HFFc6 (cell line): Measurements from ENCODE around the gene RAB37. TPM values are rescaled to one million over a fixed set of nuclear protein-coding genes. Genes with fewer than 3 reads are reported as not detected.

ENCODE experiments used
- DNase-seq: peaks from one replicate; pipeline ENCODE4 v3.0.0-alpha.2; 2018
- H3K27ac Mint-ChIP-seq: 2 replicates; pipeline ENCODE4 v1.8.0; 2020; ENCODE audit warnings: mild to moderate bottlenecking, mixed read lengths
- H3K27me3 Mint-ChIP-seq: 2 replicates; pipeline ENCODE4 v1.8.0; 2021; ENCODE audit warnings: mild to moderate bottlenecking, moderate library complexity, mixed read lengths; ENCODE audit not compliant: insufficient read depth
- H3K36me3 Mint-ChIP-seq: 2 replicates; pipeline ENCODE4 v1.8.0; 2021; ENCODE audit warnings: low read depth, mixed read lengths
- H3K4me1 Mint-ChIP-seq: 2 replicates; pipeline ENCODE4 v1.8.0; 2020; ENCODE audit warnings: low read depth, mixed read lengths
- H3K4me3 Mint-ChIP-seq: 2 replicates; pipeline ENCODE4 v1.8.0; 2020; ENCODE audit warnings: mild to moderate bottlenecking, moderate library complexity, mixed read lengths
- H3K9me3 Mint-ChIP-seq: 2 replicates; pipeline ENCODE4 v1.8.0; 2020; ENCODE audit warnings: mild to moderate bottlenecking, mixed read lengths
- CTCF ChIP-seq: fragments of 200-600 bp; sonication (generic); IDR thresholded peaks from 2 replicates; pipeline ENCODE4 v1.5.0; 2021; ENCODE audit warnings: antibody characterized with exemption, mild to moderate bottlenecking
- long read RNA-seq: library from polyadenylated mRNA; unstranded; transcript quantifications from one replicate; pipeline ENCODE4 v2.0.0, GENCODE V29; 2019
- total RNA-seq, 6 experiments: library from RNA; stranded (reverse); fragmentation: NEBNext Ultra II Directional; extraction: Animal tissue kit (Norgen Biotek cat#: 25700); gene quantifications; 2 replicates in 1 of 6; 3 replicates in 5 of 6; pipeline ENCODE4 v1.2.3, GENCODE V29; 2021

The RAB37 gene, protein sequence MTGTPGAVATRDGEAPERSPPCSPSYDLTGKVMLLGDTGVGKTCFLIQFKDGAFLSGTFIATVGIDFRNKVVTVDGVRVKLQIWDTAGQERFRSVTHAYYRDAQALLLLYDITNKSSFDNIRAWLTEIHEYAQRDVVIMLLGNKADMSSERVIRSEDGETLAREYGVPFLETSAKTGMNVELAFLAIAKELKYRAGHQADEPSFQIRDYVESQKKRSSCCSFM
- under 1 TPM in 3 of 6 experiments, not detected in 3; 0.11 to 0.28 (median 0.12) TPM for total RNA-seq
- long read RNA-seq = 0 reads

GRCh38 chr17:74736513-74737298 is at the start of gene RAB37:
RAB37 (plus strand) TSS chr17:74737256; CDS start chr17:74737273, 17 bp downstream.
- Mint-ChIP-seq H3K36me3 (no peaks in the 10 kb centered on the region), H3K4me3 (peak within 1 kb of the TSS; percentile 29; the same call in 1 of the 2 replicates), H3K27ac (no peak within 1 kb of the TSS), H3K4me1 (peaks cover under 1% of the 10 kb centered on the region; the same call in 1 of the 2 replicates), H3K27me3 (peaks cover 47% of the 10 kb centered on the region), H3K9me3 (no peaks in the 10 kb centered on the region)
- peak; percentile 53 for TF ChIP-seq CTCF
- DNase-seq = no peak

- peaks cover 1% of the 10 kb centered on the region for H3K27me3 Mint-ChIP-seq
These were observed 49.2 kb upstream of the RAB37 start for GRCh38 chr17:74687886-74688285.

DNA sequence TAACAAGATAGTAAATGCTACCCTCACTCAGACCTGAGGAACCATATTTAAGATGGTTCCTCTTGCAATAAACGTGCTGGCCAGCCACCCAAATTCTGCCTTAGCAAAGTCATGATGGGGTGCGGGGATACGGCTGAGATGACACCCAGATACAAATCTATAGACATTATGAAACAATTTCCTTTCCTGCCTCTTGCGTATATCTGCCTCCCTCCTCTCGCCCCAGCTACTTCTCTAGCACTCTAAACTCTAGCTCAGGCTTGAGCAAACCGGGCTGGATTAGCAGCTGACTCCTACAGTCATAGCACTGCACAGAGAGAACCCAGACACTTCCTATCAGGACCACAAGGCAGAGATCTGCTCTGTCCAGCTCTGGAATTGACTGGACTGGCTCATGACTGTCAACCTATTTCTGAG is 46.6 kb upstream of the RAB37 start:
- peaks cover 6% of the 10 kb centered on the region for H3K27me3 Mint-ChIP-seq
- H3K36me3 Mint-ChIP-seq = no peaks in the 10 kb centered on the region
- no peaks in the 10 kb centered on the region for H3K4me1 Mint-ChIP-seq
- H3K9me3 Mint-ChIP-seq = peaks cover 8% of the 10 kb centered on the region; the same call in 1 of the 2 replicates
- H3K27ac Mint-ChIP-seq = no peak overlapping the region
- TF ChIP-seq CTCF = no peak
- H3K4me3 Mint-ChIP-seq = no peak overlapping the region
- no peak for DNase-seq

More at GRCh38 chr17:74687886-74688285, 49.2 kb upstream of the RAB37 start:
- no peaks in the 10 kb centered on the region for H3K36me3 Mint-ChIP-seq
- H3K4me1 Mint-ChIP-seq = no peaks in the 10 kb centered on the region
- TF ChIP-seq CTCF = no peak
- no peak overlapping the region for H3K4me3 Mint-ChIP-seq
- peaks cover 11% of the 10 kb centered on the region; the same call in 1 of the 2 replicates for H3K9me3 Mint-ChIP-seq
- H3K27ac Mint-ChIP-seq = no peak overlapping the region
- no peak for DNase-seq

DNA sequence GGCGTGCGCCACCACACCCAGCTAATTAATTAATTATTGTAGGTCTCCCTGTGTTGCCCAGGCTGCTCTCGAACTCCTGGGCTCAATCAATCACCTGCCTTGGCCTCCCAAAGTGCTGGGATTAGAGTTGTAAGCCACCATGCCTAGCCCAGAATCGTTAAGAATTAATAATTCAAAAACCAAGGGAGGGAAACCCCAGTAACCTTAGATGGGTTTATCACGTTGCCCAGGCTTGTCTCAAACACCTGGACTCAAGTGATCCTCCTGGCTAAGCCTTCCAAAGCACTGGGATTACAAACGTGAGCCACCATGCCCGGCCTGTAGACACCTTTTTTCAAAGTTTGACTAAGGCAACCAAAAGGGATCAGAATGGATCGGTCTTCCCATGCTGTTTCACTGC is 45.9 kb upstream of the RAB37 start:
- TF ChIP-seq CTCF = no peak
- no peak for DNase-seq
- no peak overlapping the region for H3K4me3 Mint-ChIP-seq
- H3K36me3 Mint-ChIP-seq = no peaks in the 10 kb centered on the region
- H3K9me3 Mint-ChIP-seq = peaks cover 8% of the 10 kb centered on the region; the same call in 1 of the 2 replicates
- H3K27ac Mint-ChIP-seq = no peak overlapping the region
- H3K4me1 Mint-ChIP-seq = no peaks in the 10 kb centered on the region
- H3K27me3 Mint-ChIP-seq = peaks cover 6% of the 10 kb centered on the region

DNA sequence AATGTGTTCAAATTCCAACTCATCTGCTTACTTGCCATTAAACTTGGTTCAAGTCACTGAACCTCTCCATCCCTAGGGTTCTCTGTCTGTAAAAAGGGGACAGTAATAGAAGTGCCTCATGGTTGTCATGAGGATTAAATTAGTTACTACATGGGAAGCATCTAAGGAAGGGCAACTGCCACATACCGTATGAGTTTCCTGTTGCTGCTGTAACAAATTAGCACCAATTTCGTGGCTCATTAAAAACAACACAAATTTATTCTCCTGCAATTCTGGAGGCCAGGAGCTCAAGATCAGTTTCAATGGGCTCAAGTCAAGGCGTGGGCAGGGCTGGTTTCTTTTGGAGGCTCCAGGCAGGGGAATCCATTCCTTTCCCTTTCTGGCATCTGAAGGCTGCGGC is 43.0 kb upstream of the RAB37 start:
- no peak for DNase-seq
- no peak overlapping the region for H3K27ac Mint-ChIP-seq

More for the DNA sequence above, 43.0 kb upstream of the RAB37 start:
- no peaks in the 10 kb centered on the region for H3K4me1 Mint-ChIP-seq
- no peaks in the 10 kb centered on the region for H3K36me3 Mint-ChIP-seq
- H3K9me3 Mint-ChIP-seq = peaks cover 4% of the 10 kb centered on the region; the same call in 1 of the 2 replicates
- peaks cover 12% of the 10 kb centered on the region for H3K27me3 Mint-ChIP-seq
- TF ChIP-seq CTCF = no peak
- H3K4me3 Mint-ChIP-seq = no peak overlapping the region
